GF-D8 (cell line): ENCODE results near the gene FAM241B.

Experiments used
- DNase-seq: peaks from one replicate; lab custom pipeline; 2025; lab: John Stamatoyannopoulos, UW

Gene FAM241B

GRCh38 chr10:69666756-69667155, 36.7 kb downstream of the FAM241B start:
- DNase-seq: no peak

GRCh38 chr10:69668721-69669120, 38.7 kb downstream of the FAM241B start:
- no peak for DNase-seq

GRCh38 chr10:69669409-69669808, 39.4 kb downstream of the FAM241B start:
- no peak for DNase-seq

GRCh38 chr10:69673521-69673920, 43.5 kb downstream of the FAM241B start:
- DNase-seq: no peak

GRCh38 chr10:69674786-69675185, 44.7 kb downstream of the FAM241B start:
- DNase-seq: no peak

- no peak for DNase-seq
Measured at GRCh38 chr10:69676301-69676700, 46.3 kb downstream of the FAM241B start.

- no peak for DNase-seq
Measured at GRCh38 chr10:69677985-69678654, 48.1 kb downstream of the FAM241B start.

GRCh38 chr10:69679736-69680135, 49.7 kb downstream of the FAM241B start:
- DNase-seq: no peak

GRCh38 chr10:69680610-69681009, 50.6 kb downstream of the FAM241B start:
- no peak for DNase-seq

- no peak for DNase-seq
Measured at GRCh38 chr10:69681436-69681835, 51.4 kb downstream of the FAM241B start.

GRCh38 chr10:69682955-69683474, 53.0 kb downstream of the FAM241B start:
- no peak for DNase-seq
